Liver (tissue), 9 donors: Measurements from ENCODE around the gene MUC7. TPM values are rescaled to one million over a fixed set of nuclear protein-coding genes. Genes with fewer than 3 reads are reported as not detected.

ENCODE experiments used
- DNase-seq: peaks from one replicate; pipeline ENCODE4 v3.0.0-alpha.2; 2017; ENCODE audit warnings: low spot score
- H3K27ac ChIP-seq, 2 donors: one replicate each; pipeline ENCODE4 v1.7.0; 2013; ENCODE audit warnings: inconsistent platforms in 2 of 2, low read length in 2 of 2, control low read depth in 1 of 2, low read depth in 1 of 2, mild to moderate bottlenecking in 1 of 2
- H3K27me3 ChIP-seq, 4 donors: one replicate each; pipeline versions ENCODE4 v1.6.1 to v1.7.0; 2013; ENCODE audit warnings: low read length in 3 of 4, inconsistent platforms in 1 of 4, mild to moderate bottlenecking in 1 of 4, moderate library complexity in 1 of 4; ENCODE audit not compliant: control insufficient read depth in 4 of 4, insufficient read depth in 4 of 4
- H3K36me3 ChIP-seq, 4 donors: one replicate each; pipeline versions ENCODE4 v1.6.1 to v1.7.0; 2013; ENCODE audit warnings: low read length in 3 of 4, mild to moderate bottlenecking in 3 of 4, low read depth in 1 of 4, moderate library complexity in 1 of 4; ENCODE audit not compliant: control insufficient read depth in 4 of 4, insufficient read depth in 3 of 4
- H3K4me1 ChIP-seq, 4 donors: one replicate each; pipeline versions ENCODE4 v1.6.1 to v1.7.0; 2013; ENCODE audit warnings: low read length in 3 of 4, mild to moderate bottlenecking in 3 of 4, moderate library complexity in 1 of 4; ENCODE audit not compliant: control insufficient read depth in 4 of 4, insufficient read depth in 4 of 4
- H3K4me3 ChIP-seq, 3 donors: one replicate each; pipeline versions ENCODE4 v1.6.1 to v1.7.0; 2013; ENCODE audit warnings: low read length in 3 of 3, control low read depth in 1 of 3, low read depth in 1 of 3, mild to moderate bottlenecking in 1 of 3
- H3K9ac ChIP-seq, 2 donors: one replicate each; pipeline ENCODE4 v1.7.0; 2013; ENCODE audit warnings: low read length in 2 of 2, mild to moderate bottlenecking in 2 of 2, moderate library complexity in 2 of 2, control low read depth in 1 of 2, low read depth in 1 of 2
- H3K9me3 ChIP-seq, 4 donors: one replicate each; pipeline versions ENCODE4 v1.6.1 to v1.7.0; 2013; ENCODE audit warnings: low read length in 3 of 4; ENCODE audit not compliant: control insufficient read depth in 4 of 4
- FOXA2 ChIP-seq: IDR thresholded peaks from 2 replicates; pipeline ENCODE4 v1.6.1; 2016; ENCODE audit warnings: antibody characterized with exemption
- GABPA ChIP-seq, 2 donors: IDR thresholded peaks in 1 of 2; conservative IDR thresholded peaks in 1 of 2; 2 replicates each; pipeline ENCODE4 v1.6.1; 2016; ENCODE audit warnings: antibody characterized with exemption in 2 of 2, mild to moderate bottlenecking in 1 of 2, moderate library complexity in 1 of 2
- JUND ChIP-seq, 2 donors: IDR thresholded peaks; 2 replicates each; pipeline ENCODE4 v1.6.1; 2016; ENCODE audit warnings: antibody characterized with exemption in 2 of 2
- RAD21 ChIP-seq, 2 donors: IDR thresholded peaks; 2 replicates each; pipeline ENCODE4 v1.6.1; 2016; ENCODE audit warnings: antibody characterized with exemption in 2 of 2, mild to moderate bottlenecking in 2 of 2
- TAF1 ChIP-seq: conservative IDR thresholded peaks from 2 replicates; pipeline ENCODE4 v1.6.1; 2016; ENCODE audit warnings: antibody characterized with exemption, mild to moderate bottlenecking
- WGBS: extraction: QIAGEN DNeasy Blood & Tissue Kit; methylation state at CpG from one replicate; pipeline ENCODE4 v1.1.7; 2013; 5-methylcytosine and 5-hydroxymethylcytosine counted together
- polyA plus RNA-seq, 2 donors: library from polyadenylated mRNA; stranded (reverse) in 1 of 2; unstranded in 1 of 2; fragments of 200-250 nt in 1 of 2; fragments of >200 nt in 1 of 2; fragmentation: Nextera tagmentation in 1 of 2; extraction: Ambion mirVana in 1 of 2; gene quantifications; one replicate each; pipeline versions ENCODE4 v1.2.1 to v1.2.3, GENCODE V29; 2013 to 2015
- total RNA-seq, 2 donors: library from RNA; depleted of rRNA; stranded (reverse); fragments of >200 nt; gene quantifications; one replicate each; pipeline ENCODE4 v1.2.3, GENCODE V29; 2014
- TF ChIP-seq, protein P1 (sequence below): IDR thresholded peaks from 2 replicates; pipeline ENCODE4 v1.6.1; 2016; ENCODE audit warnings: antibody characterized with exemption, mild to moderate bottlenecking
- TF ChIP-seq, protein P2 (sequence below): IDR thresholded peaks from 2 replicates; pipeline ENCODE4 v1.6.1; 2016; ENCODE audit warnings: antibody characterized with exemption
- TF ChIP-seq, protein P3 (sequence below): fragments of 150-350 bp; IDR thresholded peaks from 2 replicates; pipeline ENCODE4 v1.5.1; 2017; ENCODE audit warnings: improper control_type of control experiment, low read depth, low read length; ENCODE audit not compliant: missing input control
- TF ChIP-seq, protein P4 (sequence below): IDR thresholded peaks from 2 replicates; pipeline ENCODE4 v1.6.1; 2016; ENCODE audit warnings: antibody characterized with exemption
- donor health status: healthy.
- donor health status: healthy.
- donor health status: healthy.
- donor health status: healthy.
- donor health status: healthy.

MUC7 gene
- total and polyA plus RNA-seq, 4 donors: not detected

DNA sequence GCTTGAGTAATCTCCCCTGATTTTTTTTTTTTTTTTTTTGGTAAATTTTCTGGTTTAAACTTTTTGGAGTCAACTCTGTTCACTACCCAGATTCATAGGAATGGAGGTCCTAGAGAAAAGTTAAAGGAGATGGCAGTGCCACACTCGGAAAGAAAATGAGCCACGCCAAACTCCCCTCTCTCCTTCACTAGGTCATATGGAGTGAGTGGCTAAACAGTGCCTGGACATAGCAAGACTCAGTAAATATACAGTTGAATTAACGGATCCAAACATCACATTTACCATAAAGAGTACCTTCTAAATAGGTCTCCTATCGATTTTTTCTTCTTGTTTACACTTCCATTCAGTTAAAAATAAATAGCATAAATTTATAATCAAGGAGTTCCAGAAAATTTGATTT, 32.7 kb downstream of the MUC7 start (continued):
- TF ChIP-seq, protein P1, sequence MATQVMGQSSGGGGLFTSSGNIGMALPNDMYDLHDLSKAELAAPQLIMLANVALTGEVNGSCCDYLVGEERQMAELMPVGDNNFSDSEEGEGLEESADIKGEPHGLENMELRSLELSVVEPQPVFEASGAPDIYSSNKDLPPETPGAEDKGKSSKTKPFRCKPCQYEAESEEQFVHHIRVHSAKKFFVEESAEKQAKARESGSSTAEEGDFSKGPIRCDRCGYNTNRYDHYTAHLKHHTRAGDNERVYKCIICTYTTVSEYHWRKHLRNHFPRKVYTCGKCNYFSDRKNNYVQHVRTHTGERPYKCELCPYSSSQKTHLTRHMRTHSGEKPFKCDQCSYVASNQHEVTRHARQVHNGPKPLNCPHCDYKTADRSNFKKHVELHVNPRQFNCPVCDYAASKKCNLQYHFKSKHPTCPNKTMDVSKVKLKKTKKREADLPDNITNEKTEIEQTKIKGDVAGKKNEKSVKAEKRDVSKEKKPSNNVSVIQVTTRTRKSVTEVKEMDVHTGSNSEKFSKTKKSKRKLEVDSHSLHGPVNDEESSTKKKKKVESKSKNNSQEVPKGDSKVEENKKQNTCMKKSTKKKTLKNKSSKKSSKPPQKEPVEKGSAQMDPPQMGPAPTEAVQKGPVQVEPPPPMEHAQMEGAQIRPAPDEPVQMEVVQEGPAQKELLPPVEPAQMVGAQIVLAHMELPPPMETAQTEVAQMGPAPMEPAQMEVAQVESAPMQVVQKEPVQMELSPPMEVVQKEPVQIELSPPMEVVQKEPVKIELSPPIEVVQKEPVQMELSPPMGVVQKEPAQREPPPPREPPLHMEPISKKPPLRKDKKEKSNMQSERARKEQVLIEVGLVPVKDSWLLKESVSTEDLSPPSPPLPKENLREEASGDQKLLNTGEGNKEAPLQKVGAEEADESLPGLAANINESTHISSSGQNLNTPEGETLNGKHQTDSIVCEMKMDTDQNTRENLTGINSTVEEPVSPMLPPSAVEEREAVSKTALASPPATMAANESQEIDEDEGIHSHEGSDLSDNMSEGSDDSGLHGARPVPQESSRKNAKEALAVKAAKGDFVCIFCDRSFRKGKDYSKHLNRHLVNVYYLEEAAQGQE: no peak
- TF ChIP-seq TAF1 (no peak), RAD21 (IDR thresholded peaks at IDR 0.05) (no peak)
- TF ChIP-seq, protein P2, sequence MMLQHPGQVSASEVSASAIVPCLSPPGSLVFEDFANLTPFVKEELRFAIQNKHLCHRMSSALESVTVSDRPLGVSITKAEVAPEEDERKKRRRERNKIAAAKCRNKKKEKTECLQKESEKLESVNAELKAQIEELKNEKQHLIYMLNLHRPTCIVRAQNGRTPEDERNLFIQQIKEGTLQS: no peak

DNA sequence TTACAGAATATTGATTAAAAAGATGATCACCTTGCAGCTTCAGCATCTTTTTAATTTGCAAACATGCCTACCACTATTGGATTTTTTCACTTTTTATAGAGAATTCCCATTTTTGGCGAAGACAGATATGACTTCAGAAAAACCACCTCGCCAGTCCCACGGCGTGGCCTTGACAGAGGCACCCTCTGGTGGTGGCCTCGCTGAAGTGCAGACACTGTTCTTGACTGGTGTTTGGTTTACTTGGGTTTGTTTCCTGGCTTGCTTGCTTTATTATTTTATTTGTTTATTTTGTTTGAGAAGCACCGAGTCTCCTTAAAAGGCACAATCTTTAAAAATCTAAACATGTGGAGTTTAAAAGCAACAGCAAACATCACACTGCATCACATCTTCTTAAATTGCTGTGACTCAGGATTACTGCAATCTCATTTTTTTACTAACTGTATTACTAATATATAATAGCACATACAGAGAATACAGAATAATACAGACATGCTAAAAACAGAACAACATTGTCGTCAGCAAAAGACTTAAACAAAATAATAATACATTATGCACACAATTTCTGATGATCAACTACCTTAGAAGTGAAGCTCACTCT, 33.3 kb downstream of the MUC7 start:
- Histone ChIP-seq H3K27me3 (peaks cover 0 to 2% (median 0%) of the 10 kb centered on the region in 4 donors), H3K9ac (peak overlapping the region in 1 of 2 donors; percentile 25), H3K9me3 (no peaks in the 10 kb centered on the region), H3K4me3 (no peak overlapping the region), H3K4me1 (no peaks in the 10 kb centered on the region), H3K36me3 (no peaks in the 10 kb centered on the region), H3K27ac (no peak overlapping the region)
- WGBS: 1% methylated on average over 7 of the region's 7 CpGs
- DNase-seq: peak; percentile 50
- TF ChIP-seq RAD21 (IDR thresholded peaks at IDR 0.05): peak; percentile 95
- TF ChIP-seq, protein P3, sequence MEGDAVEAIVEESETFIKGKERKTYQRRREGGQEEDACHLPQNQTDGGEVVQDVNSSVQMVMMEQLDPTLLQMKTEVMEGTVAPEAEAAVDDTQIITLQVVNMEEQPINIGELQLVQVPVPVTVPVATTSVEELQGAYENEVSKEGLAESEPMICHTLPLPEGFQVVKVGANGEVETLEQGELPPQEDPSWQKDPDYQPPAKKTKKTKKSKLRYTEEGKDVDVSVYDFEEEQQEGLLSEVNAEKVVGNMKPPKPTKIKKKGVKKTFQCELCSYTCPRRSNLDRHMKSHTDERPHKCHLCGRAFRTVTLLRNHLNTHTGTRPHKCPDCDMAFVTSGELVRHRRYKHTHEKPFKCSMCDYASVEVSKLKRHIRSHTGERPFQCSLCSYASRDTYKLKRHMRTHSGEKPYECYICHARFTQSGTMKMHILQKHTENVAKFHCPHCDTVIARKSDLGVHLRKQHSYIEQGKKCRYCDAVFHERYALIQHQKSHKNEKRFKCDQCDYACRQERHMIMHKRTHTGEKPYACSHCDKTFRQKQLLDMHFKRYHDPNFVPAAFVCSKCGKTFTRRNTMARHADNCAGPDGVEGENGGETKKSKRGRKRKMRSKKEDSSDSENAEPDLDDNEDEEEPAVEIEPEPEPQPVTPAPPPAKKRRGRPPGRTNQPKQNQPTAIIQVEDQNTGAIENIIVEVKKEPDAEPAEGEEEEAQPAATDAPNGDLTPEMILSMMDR: peak; percentile 90
- TF ChIP-seq, protein P1: no peak
- no peak for TF ChIP-seq JUND (IDR thresholded peaks at IDR 0.05)

DNA sequence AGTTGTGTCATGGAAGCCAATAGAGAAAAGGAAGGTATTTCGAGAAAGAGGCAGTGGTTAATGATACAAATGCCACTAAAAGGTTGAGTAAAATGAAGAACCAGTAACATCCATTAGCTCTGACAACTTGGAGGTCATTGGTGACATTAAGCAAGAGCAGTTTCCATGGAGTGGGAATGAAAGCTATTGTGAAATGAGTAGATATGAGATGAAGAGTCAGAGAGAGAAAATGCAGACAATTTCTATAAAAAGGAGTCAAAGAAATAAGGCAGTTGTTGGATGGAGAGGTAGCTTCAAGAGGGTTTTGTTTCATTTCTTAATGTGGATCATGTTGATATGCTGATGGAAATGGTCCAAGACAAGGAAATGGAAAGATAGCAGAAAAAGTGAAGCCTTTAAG, 36.8 kb downstream of the MUC7 start:
- H3K4me3 ChIP-seq: no peak overlapping the region
- no peak overlapping the region for H3K9ac ChIP-seq
- H3K27ac ChIP-seq: no peak overlapping the region
- no peak for DNase-seq
- H3K36me3 ChIP-seq: no peaks in the 10 kb centered on the region
- 64% methylated on average over 1 of the region's 1 CpG for WGBS
- no peaks in the 10 kb centered on the region for H3K9me3 ChIP-seq
- H3K4me1 ChIP-seq: no peaks in the 10 kb centered on the region
- H3K27me3 ChIP-seq: peaks cover 0 to 2% (median 0%) of the 10 kb centered on the region in 4 donors
- TF ChIP-seq, protein P4, sequence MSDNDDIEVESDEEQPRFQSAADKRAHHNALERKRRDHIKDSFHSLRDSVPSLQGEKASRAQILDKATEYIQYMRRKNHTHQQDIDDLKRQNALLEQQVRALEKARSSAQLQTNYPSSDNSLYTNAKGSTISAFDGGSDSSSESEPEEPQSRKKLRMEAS: no peak
- TF ChIP-seq FOXA2 (no peak), JUND (IDR thresholded peaks at IDR 0.05) (no peak), RAD21 (IDR thresholded peaks at IDR 0.05) (no peak), TAF1 (no peak), GABPA (IDR thresholded peaks at IDR 0.05 in 1 of 2, conservative IDR thresholded peaks at IDR 0.05 in 1 of 2) (no peak)
- TF ChIP-seq, protein P1: no peak
- TF ChIP-seq, protein P3: no peak
